ENCODE results near the gene HIC1. TPM values are rescaled to one million over a fixed set of nuclear protein-coding genes. Genes with fewer than 3 reads are reported as not detected.
"Not testable (repeated sequence)": the region's sequence is repeated elsewhere in the genome, so short reads cannot be mapped to it uniquely, and the experiment has no call there.

HIC1 gene
- polyA plus RNA-seq (ENCODE audit: insufficient read length in 4 of 4) = 10 to 100 TPM; 15.3 to 30.0 (median 21.2) TPM

GRCh38 chr17:2054512-2055291 is at the start of gene HIC1:
Gene HIC1, plus strand, starts transcription at chr17:2055103. Its CDS starts 1,588 bp downstream, at chr17:2056691.
- no peak for DNase-seq (ENCODE audit: low read depth in 4 of 4, low spot score in 3 of 4)

- DNase-seq (ENCODE audit: low read depth in 4 of 4, low spot score in 3 of 4) = no peak
Measured at GRCh38 chr17:2008332-2009126, 46.4 kb upstream of the HIC1 start.

GRCh38 chr17:2009737-2010136 is 45.2 kb upstream of the HIC1 start:
- DNase-seq (ENCODE audit: low read depth in 4 of 4, low spot score in 3 of 4) = no peak

GRCh38 chr17:2011411-2012371 is 43.2 kb upstream of the HIC1 start:
- DNase-seq (ENCODE audit: low read depth in 4 of 4, low spot score in 3 of 4) = no peak

- no peak for DNase-seq (ENCODE audit: low read depth in 4 of 4, low spot score in 3 of 4)
Measured at GRCh38 chr17:2012499-2012898, 42.4 kb upstream of the HIC1 start.

- not testable (repeated sequence) for DNase-seq (ENCODE audit: low read depth in 4 of 4, low spot score in 3 of 4)
Measured at GRCh38 chr17:2013220-2013993, 41.5 kb upstream of the HIC1 start.

- DNase-seq (ENCODE audit: low read depth in 4 of 4, low spot score in 3 of 4) = no peak
Measured at GRCh38 chr17:2013994-2014317, 40.9 kb upstream of the HIC1 start.

GRCh38 chr17:2015314-2015713 is 39.6 kb upstream of the HIC1 start:
- no peak for DNase-seq (ENCODE audit: low read depth in 4 of 4, low spot score in 3 of 4)

- no peak for DNase-seq (ENCODE audit: low read depth in 4 of 4, low spot score in 3 of 4)
Measured at GRCh38 chr17:2016494-2016893, 38.4 kb upstream of the HIC1 start.

- no peak for DNase-seq (ENCODE audit: low read depth in 4 of 4, low spot score in 3 of 4)
Measured at GRCh38 chr17:2017274-2017941, 37.5 kb upstream of the HIC1 start.

GRCh38 chr17:2018716-2019510 is 36.0 kb upstream of the HIC1 start:
- DNase-seq (ENCODE audit: low read depth in 4 of 4, low spot score in 3 of 4) = no peak

GRCh38 chr17:2019723-2020122 is 35.2 kb upstream of the HIC1 start:
- no peak for DNase-seq (ENCODE audit: low read depth in 4 of 4, low spot score in 3 of 4)

- no peak for DNase-seq (ENCODE audit: low read depth in 4 of 4, low spot score in 3 of 4)
Measured at GRCh38 chr17:2020721-2021120, 34.2 kb upstream of the HIC1 start.

GRCh38 chr17:2022647-2023240 is 32.2 kb upstream of the HIC1 start:
- DNase-seq (ENCODE audit: low read depth in 4 of 4, low spot score in 3 of 4) = no peak

- no peak for DNase-seq (ENCODE audit: low read depth in 4 of 4, low spot score in 3 of 4)
Measured at GRCh38 chr17:2023256-2023655, 31.6 kb upstream of the HIC1 start.

GRCh38 chr17:2023692-2024571 is 31.0 kb upstream of the HIC1 start:
- DNase-seq (ENCODE audit: low read depth in 4 of 4, low spot score in 3 of 4) = peak in 1 of 4 donors; percentile 52

GRCh38 chr17:2024572-2025219 is 30.2 kb upstream of the HIC1 start:
- DNase-seq (ENCODE audit: low read depth in 4 of 4, low spot score in 3 of 4) = no peak
